NCI-H82 treated with DMSO at 0.1 percent for 48 hours (cell line): Measurements from ENCODE around the gene MBD6.

Source experiments
- DNase-seq: peaks from one replicate; lab custom pipeline; 2025; ENCODE audit not compliant: unreplicated experiment; lab: John Stamatoyannopoulos, UW

Gene MBD6

GRCh38 chr12:57527184-57527583 is 4.6 kb downstream of the MBD6 start:
- DNase-seq = no peak

GRCh38 chr12:57528176-57528575 is 5.6 kb downstream of the MBD6 start:
- no peak for DNase-seq

DNA sequence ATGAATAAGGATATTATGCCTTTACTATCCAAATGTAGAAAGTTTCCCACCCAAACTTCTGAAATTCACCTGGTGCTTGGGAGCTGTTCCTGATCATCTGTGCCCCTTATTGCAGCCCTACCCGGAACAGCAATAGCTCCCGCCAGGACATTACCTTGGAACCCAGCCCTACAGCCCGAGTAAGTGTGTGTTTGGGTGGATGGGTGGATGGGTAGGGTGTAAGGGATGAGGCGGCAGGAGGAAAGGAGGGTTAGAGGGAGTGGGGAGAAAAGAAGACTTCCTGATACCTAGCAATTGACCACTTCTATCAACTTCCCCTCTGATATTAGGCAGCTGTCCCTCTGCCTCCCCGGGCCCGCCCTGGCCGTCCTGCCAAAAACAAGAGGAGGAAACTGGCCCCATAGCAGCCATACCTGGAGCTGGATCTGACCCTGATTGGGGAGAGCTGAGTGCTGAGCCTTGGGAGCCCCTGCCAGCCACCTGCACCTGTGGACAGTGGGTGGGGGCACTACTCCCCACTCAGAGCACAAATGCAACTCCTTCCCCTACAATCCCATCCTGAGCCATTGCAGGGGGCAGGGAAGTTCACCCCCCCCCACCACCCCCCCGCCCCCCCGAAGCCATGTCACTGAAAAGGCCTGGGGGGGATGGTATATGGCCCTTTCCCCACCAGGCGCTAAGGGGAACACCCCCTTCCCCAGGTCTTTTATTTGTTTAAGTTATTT is 6.4 kb downstream of the MBD6 start:
- DNase-seq = no peak

DNA sequence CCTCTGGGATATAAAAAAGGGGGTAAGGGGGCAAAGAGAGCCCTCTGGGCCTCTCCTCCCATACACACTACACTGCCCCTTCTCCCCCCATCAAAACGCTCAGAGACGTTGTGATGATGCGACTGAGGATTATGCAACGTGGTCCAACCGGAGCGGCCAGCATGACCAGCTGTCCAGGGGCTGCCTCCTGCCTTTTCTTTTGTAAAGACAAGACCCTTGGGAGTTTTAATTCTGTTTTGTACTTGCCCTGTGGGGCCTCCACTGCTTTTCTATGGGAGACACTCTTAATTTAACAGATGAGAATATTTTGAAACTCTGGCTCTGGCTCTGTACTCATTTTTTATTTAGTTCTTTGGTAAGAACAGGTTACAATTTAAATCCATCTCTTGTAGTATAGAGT is 7.2 kb downstream of the MBD6 start:
- no peak for DNase-seq

GRCh38 chr12:57530396-57531142 is 7.9 kb downstream of the MBD6 start:
- no peak for DNase-seq

DNA sequence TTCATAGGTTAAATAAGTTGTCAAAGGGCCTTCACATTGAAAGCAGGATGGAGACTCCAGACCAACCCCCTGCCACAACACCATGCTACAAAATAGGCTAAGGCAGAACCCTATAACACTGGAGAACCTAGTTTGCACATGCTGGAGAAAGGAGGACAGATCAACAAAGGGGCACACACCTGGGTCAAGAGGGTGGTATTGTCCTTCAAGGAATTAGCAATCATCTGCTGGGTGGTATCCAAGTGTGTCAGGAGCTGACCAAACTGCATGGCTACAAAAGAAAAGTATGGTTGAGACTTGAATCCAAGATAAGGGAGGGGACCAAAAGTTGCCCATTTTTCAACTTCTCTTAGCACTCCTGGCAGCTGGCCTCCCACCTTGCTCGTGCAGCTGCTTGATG is 9.2 kb downstream of the MBD6 start:
- no peak for DNase-seq

GRCh38 chr12:57533108-57533507 is 10.5 kb downstream of the MBD6 start:
- no peak for DNase-seq

DNA sequence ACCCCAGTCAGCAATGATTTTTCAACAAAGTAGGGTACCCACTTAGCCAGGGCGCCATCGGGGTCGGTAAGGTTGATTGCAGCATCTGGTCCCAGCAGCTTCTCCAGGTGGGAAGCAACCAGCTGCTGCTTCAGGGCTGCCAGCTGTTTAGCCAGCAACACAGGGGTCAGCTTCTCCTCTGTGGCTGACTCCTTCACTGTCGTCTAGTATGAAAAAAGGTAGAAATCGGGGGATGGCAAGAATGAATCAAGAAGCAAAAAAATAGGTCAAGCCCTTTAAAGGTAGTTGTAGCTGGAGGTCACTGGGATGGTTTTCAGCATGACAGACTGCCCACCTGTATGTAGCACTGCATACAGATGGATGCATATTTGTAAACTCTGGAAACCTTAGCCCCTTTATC is 11.6 kb downstream of the MBD6 start:
- DNase-seq = no peak

- no peak for DNase-seq
These were observed 12.4 kb downstream of the MBD6 start for GRCh38 chr12:57534991-57535543.

DNA sequence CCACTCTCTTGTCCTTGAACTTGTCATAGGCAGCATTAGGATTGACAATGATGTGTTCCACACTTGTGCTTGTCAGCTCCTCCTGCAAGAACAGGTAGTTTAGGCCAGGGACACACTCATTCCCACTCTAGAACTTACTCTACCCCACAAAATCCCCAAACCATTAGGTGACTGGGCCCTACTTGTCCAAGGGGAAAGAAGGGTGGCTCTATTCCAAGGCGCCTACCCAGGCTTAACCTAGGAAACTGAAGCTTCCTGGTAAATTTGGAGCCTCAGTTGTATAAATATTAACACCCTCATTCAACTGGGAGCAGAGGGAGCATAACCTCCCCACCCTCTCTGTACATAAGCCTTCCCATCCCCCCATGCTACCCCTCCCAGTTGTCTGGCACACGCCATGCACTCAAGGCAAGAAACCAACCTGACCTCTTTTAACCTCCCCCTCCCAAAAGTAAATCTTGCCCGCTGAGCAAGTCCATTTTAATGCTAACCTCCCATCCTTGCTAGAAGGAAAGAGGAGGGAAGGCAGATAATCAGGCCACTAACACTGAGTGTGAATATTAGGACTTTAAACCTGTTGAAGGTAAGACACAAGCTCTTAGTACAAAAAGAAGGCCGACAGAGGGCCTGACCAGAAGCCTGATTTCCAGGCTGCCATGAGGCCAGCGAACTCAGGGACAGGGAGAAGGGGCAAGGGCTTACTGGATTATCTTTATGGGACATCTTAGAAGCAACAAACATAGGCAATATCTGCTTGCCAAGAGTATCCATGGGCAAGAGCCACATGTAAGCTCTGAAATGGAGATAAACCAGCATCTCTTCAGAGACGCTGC is 13.4 kb downstream of the MBD6 start:
- no peak for DNase-seq

- DNase-seq = no peak
These were observed 13.9 kb downstream of the MBD6 start for GRCh38 chr12:57536597-57536942.

DNA sequence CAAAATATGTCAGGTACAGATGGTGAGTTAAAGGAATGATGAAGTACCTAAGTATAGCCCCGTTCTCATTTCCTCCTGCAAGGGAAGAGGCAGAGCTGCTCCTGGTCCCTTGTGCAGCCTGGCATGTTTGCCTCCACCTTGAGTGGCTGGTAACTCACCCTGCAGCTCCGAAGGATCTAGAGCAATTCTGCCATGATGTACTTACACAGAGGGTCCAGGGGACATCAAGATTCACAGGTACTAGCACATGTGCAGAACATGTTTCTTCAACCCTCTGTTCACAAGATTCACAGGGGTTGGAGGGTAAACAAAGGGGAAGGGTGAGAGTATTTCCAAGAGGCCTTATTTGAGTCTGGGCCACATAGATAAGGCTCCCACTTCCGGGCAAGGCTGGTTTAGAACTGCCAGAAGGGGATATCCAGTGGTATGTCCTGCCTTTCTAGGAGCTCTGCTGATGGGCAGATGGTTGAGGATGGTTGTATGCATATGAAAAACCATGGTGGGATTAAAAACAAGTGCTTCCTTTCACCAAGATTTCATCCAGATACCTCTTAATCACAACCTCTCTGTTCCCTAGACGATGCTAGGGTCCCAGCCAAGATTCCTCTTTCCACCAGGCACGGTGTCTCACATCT is 16.6 kb downstream of the MBD6 start:
- no peak for DNase-seq

GRCh38 chr12:57541001-57541400 is 18.4 kb downstream of the MBD6 start:
- no peak for DNase-seq

GRCh38 chr12:57541717-57542116 is 19.1 kb downstream of the MBD6 start:
- DNase-seq = no peak

GRCh38 chr12:57543581-57543980 is 21.0 kb downstream of the MBD6 start:
- DNase-seq = no peak

DNA sequence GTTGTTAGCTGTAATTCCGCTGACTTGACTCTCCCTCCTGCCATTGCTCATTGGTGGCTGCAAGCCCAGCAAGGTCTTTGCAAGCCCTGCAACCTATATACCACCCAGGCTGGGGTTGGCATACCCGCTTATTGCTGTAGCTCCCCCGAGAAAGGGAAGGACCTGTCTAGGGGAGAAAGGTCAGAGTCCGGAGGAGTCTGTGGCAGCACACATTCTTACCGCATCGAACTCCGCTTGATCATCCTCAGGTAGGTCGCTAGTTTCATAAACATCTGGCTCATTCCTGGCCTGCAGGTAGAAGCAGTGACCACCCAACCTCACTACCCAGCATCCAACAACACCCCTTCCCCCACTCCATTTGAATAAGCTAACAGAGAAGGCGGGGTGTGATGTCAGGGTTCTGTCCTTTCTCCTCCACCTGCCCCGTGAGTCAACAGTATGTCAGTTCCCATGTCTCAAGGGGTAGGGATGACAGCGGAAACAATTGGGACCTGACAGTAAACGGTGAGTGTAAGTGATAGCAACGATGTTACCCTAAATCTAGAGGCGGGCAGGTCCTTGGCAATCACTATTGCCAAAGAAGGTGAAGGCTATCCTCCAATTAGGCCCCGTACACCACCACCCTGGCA is 23.3 kb downstream of the MBD6 start:
- DNase-seq = no peak

GRCh38 chr12:57546438-57547287 is 24.0 kb downstream of the MBD6 start, which contains the start of gene DCTN2:
TSS of gene DCTN2 (minus strand) at chr12:57547192. CDS start at chr12:57547063, 129 bp downstream.
- peak; percentile 98 for DNase-seq

- no peak for DNase-seq
These were observed 24.8 kb downstream of the MBD6 start for GRCh38 chr12:57547288-57548012.

DNA sequence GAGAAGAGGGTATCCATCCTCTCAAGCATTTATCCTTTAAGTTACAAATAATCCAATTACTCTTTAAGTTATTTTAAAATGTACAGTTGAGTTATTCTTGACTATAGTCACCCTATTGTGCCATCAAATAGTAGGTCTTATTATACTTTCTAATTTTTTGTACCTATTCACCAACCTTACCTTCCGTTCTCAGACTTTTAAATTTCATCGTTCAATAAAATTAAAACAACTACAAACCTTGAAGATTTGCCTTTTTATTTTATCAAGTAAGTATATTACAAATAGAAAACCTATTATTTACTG is 25.3 kb downstream of the MBD6 start:
- no peak for DNase-seq
